ENCODE data around the gene ITSN1.

DNA sequence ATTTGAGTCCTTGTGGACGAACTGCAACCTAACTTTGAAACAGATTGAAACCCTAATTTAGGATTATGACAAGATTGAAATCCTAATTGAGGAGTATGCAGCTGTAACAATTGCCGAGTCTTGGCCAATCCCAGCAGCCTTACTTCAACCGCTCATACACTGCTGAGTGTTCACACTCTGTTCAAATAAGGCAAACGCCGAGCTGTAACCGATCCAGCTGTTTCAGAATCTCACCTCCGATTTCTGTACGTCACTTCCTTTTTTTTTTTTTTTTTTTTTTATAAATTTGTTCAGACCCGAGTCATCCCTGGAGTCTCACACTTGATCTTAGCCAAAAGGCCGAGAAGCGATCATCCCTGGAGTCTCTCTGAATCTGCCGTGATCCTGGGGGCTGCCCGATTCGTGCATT lies 295.6 kb downstream of the ITSN1 start:
- TF ChIP-seq CTCF (IDR thresholded peaks at IDR 0.05; ENCODE audit: low read depth, low read length, poor library complexity, severe bottlenecking) = no peak
- no peak for TF ChIP-seq EZH2phosphoT487 (IDR thresholded peaks at IDR 0.05; ENCODE audit: borderline replicate concordance, low read length)

Measured in DOHH2 (cell line).